CD4-positive, alpha-beta T cell treated with Interleukin-6 at 100 ng/mL for 8 hours (primary cell): ENCODE data around the gene CTIF.

Source experiments
- DNase-seq: peaks from one replicate; pipeline ENCODE4 v3.0.0-alpha.2; 2020; ENCODE audit warnings: mixed read lengths, low spot score

CTIF gene

GRCh38 chr18:48732767-48733424, 194.1 kb downstream of the CTIF start:
- DNase-seq = no peak

GRCh38 chr18:48733643-48734253, 194.9 kb downstream of the CTIF start:
- no peak for DNase-seq

GRCh38 chr18:48734460-48734859, 195.6 kb downstream of the CTIF start:
- DNase-seq = no peak

- no peak for DNase-seq
Measured at GRCh38 chr18:48735080-48735676, 196.3 kb downstream of the CTIF start.

- no peak for DNase-seq
Measured at GRCh38 chr18:48735681-48736255, 196.9 kb downstream of the CTIF start.

- DNase-seq = no peak
Measured at GRCh38 chr18:48736321-48737260, 197.8 kb downstream of the CTIF start.

GRCh38 chr18:48739266-48740067, 200.6 kb downstream of the CTIF start:
- DNase-seq = no peak

GRCh38 chr18:48740068-48740440, 201.2 kb downstream of the CTIF start:
- DNase-seq = no peak

- no peak for DNase-seq
Measured at GRCh38 chr18:48740851-48741485, 202.1 kb downstream of the CTIF start.

GRCh38 chr18:48741866-48742265, 203.0 kb downstream of the CTIF start:
- DNase-seq = no peak

- no peak for DNase-seq
Measured at GRCh38 chr18:48742304-48742703, 203.5 kb downstream of the CTIF start.

GRCh38 chr18:48742706-48743475, 204.1 kb downstream of the CTIF start:
- DNase-seq = no peak

- no peak for DNase-seq
Measured at GRCh38 chr18:48743886-48744285, 205.1 kb downstream of the CTIF start.

GRCh38 chr18:48745293-48745692, 206.5 kb downstream of the CTIF start:
- no peak for DNase-seq

GRCh38 chr18:48749768-48750167, 210.9 kb downstream of the CTIF start:
- no peak for DNase-seq

- no peak for DNase-seq
Measured at GRCh38 chr18:48750485-48751175, 211.8 kb downstream of the CTIF start.

- no peak for DNase-seq
Measured at GRCh38 chr18:48751727-48752468, 213.1 kb downstream of the CTIF start.

GRCh38 chr18:48752478-48752877, 213.6 kb downstream of the CTIF start:
- DNase-seq = no peak

- no peak for DNase-seq
Measured at GRCh38 chr18:48752928-48753327, 214.1 kb downstream of the CTIF start.
